GM23248 (cell line): ENCODE results near the gene RNF31.

Experiments used
- EZH2 ChIP-seq: fragments of 200-600 bp; sonication (generic); IDR thresholded peaks from 2 replicates; pipeline ENCODE4 v1.6.1; 2018; ENCODE audit warnings: antibody characterized with exemption, mild to moderate bottlenecking; ENCODE audit not compliant: insufficient read depth, poor library complexity, severe bottlenecking
- EZH2phosphoT487 ChIP-seq: fragments of 200-600 bp; sonication (generic); IDR thresholded peaks from 2 replicates; pipeline ENCODE4 v1.6.1; 2018; ENCODE audit warnings: antibody characterized with exemption, moderate library complexity, mild to moderate bottlenecking, low read depth; ENCODE audit not compliant: insufficient read depth

DNA sequence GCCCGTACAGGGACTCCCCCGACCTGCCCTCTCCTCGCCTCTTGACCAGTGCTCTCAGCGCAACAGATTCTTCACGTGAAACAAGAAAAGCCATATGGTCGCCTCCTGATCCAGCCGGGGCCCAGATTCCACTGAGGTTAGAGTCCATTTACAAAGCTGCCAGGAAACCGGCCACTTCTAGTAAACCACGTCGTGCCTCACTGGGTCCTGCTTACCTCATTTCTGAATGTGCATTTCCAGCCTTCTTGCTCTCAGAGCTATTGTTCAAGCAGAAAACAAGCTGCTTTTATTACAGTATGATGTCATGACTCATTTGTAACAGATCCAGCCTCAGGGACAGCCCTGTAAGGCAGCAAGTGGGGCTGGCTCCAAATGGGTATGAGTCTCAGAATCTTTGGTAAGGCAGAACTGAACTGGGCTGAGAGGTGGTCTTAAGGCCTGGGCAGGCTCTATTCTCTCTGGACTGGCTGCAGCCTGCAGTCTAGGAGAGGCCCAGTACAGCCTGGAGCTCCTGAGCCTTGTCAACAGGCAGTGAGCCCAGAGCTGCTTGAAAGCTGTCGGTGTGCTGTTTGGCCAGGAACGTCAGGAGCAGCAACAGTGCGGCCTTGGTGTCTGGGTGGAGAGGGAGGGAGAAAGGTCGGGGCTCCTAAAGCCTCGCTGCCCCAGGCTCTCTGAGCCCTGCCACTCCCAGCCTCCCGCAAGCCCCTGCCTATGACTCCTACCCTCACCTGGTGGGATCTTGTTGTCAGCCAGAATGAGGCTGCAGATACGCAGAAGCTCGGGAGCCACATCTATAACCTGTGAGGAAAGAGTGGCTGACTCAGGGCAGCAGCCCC lies 32.9 kb downstream of the RNF31 start:
- TF ChIP-seq EZH2 (no peak), EZH2phosphoT487 (no peak)
